GM21528 (cell line): ENCODE data around the gene NCBP2L.

Source experiments
- ATAC-seq: cut with Tn5 transposase; IDR thresholded peaks from one replicate; pipeline ENCODE4 v1.9.1; 2021; ENCODE audit warnings: mild to moderate bottlenecking, moderate library complexity; ENCODE audit not compliant: unreplicated experiment, low FRiP score

The NCBP2L gene

DNA sequence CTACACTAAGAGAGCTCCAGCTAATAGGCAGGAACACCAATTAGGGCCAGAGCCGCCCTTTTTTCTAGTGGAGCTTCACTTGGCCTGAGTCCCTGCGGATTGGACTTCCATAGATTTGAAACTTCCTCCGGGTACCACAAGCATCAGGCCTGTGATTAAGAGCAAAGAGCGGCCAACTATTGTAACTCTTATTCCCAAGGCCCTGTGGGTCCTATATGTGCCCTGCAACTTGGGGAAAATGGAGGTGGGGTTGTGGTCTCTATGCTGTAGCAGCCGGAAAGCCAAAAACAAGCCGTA lies at the start of gene NCBP2L:
Gene NCBP2L (plus strand): TSS at position 198 of the 297 bp plus-strand sequence. CDS start 16,488 bp downstream, outside the sequence.
- no peak for ATAC-seq

DNA sequence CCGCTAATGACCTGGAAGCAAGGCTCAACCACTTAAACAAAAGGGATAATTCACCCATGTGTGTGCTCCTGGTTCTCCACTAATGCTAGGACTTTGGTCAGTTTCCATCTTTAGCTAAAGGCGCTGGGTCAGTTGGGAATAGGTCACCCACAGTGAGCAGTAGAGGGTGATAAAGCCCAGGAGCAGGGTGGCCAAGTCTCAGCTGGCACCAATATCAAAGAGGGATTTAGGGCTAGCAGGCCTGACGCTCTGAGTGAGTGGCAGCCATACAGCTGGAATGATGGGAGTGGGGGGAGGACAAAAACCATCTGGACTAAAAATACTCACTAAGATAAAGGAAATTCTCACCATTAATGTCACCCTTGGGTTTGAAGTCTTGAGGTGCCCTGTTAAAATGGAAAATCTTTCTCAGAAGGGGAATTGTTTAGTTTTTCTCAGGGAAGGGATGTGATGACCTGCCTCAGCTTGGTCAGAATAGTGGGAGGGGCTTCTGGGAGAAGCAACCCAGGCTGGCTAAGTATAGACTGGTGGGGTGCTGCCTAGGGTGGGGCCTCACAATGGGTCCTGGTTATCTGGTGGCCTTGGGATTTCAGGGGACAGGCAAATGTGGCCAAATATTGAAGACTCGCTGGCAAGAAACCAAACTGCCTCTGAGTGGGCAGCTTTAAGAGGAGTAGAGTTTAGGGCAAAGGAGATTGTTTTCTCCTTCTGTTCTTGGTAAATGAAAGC lies 49.0 kb upstream of the NCBP2L start:
- ATAC-seq = no peak

- ATAC-seq = no peak
Measured at GRCh38 chrX:107729558-107730297, 47.8 kb upstream of the NCBP2L start.

DNA sequence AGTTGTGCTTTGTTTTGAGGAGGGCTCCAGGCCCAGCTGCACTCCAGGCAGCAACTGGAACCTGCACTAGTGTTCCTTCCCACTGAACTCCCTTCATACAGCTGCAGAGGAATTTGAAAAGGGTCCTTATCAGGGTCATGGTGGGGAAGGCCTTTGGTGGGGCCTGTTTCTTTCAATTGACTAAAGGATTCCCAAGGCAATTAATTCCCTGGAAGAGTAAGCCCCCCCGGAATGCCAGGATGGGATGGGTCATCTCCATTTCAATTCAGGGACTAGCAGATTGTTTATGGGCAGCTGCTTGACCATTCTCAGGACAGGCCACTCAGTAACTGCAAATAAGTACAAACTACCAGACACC lies 47.3 kb upstream of the NCBP2L start:
- no peak for ATAC-seq

DNA sequence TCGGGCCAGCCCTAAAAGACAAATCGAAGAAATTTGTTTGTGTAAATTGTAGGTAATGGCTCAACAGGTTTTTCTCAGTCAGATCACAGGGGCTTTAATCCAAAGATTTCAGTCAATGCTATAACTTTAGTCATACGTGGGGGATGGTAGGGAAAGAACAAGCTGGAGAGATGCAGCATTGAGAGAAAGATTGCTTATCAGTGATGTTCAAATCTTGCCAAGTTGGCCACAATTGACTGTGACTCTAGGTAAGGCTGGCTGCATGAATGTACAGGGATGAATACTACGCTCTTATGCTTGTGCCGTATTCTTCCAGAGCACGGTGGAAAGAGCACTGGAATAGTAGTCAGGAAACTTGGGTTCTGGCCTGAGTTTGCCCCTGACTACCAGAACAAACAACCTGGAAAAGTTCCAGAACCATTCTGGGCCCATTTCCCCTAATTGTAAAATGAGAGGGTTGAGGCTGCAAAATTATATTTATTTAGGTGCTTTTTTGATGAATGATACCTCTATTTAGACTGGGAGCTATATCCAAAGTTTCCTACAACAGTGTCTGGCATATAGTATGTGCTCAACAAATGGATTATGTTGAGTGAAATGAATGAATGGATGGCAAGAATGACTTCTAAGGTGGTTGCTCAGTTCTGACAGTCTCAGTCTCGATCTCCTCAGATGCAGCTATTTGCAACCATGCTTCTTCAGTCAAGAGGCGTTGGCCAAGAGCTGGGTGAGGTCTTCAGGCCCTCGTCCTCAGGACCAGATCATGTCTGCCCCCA lies 46.4 kb upstream of the NCBP2L start:
- no peak for ATAC-seq

DNA sequence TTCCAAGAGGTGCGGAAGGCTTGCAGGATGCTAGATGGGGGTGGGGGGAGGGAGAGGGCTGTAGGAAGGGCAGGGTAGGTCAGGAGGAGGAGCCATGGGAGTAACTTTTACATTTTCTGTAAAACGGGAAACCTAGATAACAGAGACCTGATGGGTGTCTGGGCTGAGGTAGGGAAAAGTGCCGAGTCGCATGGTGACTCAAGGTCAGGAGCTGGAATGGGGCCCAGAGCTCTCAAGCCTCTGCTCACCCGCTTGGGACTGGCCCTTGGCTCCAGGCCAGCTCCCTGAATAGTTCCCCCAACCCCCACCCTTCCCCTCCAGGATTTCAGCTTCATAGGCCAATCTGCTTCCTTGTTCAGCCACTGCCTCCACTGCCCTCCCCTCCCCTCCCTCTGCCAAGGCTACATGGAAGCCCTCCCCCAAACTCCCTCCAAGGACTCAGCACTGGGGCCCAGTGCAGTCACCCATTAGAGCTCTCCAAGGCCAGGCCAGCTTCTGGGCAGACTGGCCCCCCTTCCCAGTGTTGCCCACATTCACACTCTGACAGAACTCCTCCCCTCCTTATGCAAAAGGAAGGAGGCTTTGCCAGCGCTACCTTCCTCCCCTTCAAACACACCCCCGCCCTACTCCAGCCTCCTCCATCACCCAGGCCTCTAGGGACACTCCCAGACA lies 45.6 kb upstream of the NCBP2L start:
- ATAC-seq = no peak

GRCh38 chrX:107733686-107734085 lies 43.8 kb upstream of the NCBP2L start:
- ATAC-seq = no peak

GRCh38 chrX:107734646-107735045 lies 42.9 kb upstream of the NCBP2L start:
- ATAC-seq = no peak

DNA sequence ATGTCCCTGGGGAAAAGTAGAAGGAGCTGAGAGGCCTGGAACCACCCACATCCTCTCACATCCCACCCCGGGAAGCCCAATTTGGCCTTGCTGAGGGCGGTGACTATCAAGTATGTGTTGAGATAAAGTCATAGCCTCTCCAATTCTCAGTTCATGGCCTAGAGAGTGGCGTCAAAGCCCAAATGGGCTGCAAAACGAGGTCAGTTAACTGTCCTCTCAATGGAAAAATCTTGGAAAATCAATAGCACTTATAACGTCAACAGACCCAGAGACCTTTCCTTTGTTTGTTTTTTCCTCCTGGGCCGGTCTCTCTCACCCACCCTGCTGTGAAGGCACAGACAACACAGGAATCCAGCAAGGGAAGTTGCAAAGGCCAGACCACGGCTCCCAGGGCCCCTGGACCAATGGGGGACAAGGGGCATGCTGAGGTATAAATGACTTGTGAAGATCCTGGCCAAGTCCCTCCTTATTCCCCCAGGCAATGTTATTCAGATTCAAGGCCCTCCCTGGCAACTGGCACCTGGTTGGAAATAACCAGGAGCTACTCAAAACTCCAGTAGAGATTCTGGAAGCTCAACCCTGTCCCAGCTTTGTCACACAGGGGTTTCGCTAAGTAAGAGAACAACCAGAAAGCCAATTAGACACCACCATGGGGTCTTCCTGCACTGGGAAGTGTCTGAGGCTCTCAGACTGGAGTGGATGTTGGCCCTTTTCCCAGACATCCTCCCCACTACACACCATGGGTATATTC lies 40.6 kb upstream of the NCBP2L start:
- no peak for ATAC-seq

DNA sequence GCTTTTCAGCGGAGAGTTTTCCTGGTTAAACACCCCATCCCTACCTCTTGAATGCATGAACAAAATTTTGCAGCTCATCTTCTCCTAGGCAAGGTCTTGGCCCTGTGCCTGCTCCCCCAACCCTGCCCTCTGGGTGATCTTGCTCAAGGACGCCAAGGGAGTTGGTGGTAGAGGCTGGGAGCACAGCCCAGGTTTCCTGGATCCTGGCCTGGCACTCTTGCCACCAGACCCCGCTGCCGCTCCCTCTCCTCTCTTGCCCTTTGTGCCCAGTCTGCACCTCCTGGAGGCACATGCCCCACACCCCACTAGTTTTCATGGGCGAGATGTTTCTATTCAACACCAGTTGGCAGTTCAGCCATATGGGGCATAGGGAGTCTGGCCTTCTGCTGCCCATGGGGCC lies 39.3 kb upstream of the NCBP2L start:
- ATAC-seq = no peak

- no peak for ATAC-seq
Measured at GRCh38 chrX:107738768-107739167, 38.8 kb upstream of the NCBP2L start.

GRCh38 chrX:107739541-107739940 lies 38.0 kb upstream of the NCBP2L start:
- ATAC-seq = no peak

GRCh38 chrX:107741404-107741790 lies 36.1 kb upstream of the NCBP2L start:
- peak; percentile 37 for ATAC-seq

DNA sequence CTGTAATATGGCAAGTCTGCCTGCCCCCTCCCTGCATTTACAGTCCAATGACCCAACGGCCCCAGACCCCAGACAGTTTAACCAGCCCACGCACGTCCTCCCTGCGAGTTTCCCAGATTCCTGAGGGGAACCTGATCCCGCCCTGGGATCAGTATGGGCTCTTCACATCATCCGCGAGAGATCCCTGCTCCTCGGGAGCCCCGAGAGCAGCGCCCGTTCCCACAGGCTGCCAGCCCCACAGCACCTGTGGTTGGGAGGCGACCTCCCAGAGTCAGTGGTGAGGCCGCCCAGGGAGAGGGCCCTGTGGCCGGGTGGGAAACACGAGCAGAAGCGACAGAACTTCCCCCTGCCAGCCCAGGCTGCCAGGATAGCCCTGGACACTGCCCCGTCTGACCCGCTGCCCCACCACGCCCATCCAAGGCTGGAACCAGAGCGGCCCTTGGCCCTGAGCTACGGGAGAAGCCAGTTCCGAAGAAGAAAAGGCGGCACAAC lies 34.8 kb upstream of the NCBP2L start:
- no peak for ATAC-seq

GRCh38 chrX:107743995-107744394 lies 33.5 kb upstream of the NCBP2L start:
- no peak for ATAC-seq

GRCh38 chrX:107744868-107745267 lies 32.7 kb upstream of the NCBP2L start:
- ATAC-seq = no peak

GRCh38 chrX:107747596-107748161 lies 29.9 kb upstream of the NCBP2L start:
- no peak for ATAC-seq

DNA sequence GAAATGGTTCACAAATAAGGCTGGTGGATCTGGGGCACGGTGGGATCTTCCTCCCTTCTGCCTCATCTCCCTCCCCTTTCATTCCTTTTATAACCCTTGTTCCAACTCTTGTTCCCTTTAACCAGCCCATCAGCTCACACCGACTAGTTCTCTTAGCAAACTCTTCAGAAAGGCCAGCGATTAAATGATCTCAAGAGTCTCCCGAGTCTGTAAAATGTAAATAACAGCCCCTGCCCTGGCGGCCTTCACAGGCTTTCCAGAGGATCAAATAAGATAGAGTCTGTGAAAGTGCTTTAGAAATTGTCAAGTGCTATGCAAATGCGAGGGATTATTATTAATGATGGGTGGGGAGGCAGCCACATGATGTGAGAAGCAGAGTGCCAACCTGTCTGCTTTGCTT lies 29.0 kb upstream of the NCBP2L start:
- no peak for ATAC-seq

DNA sequence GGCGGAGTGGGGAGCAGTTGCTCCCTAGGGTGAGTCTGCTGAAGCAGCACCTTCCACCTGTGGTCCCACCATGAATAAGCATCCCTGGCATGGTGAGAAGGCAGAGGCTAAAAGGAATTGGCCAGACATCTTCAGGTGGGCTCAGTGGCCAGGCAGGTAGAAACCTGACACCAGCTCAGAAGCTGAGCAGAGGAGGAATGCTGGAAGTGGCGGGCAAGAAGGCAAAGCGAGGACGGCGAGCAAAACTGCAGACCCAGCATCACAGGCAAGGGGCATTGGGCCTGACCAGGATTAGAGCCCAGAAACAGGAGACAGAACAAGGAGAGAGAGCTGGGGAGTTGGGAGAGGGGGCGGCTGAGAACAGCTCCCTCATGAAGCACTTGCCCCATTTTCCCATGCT lies 27.3 kb upstream of the NCBP2L start:
- ATAC-seq = no peak
